ENCODE measurements around the gene IFNA17.
"Not testable (repeated sequence)": the region's sequence is repeated elsewhere in the genome, so short reads cannot be mapped to it uniquely, and the experiment has no call there.

Gene IFNA17
- 0 reads per million in 4 experiments for total RNA-seq

GRCh38 chr9:21228122-21228521 is at the start of gene IFNA17:
Gene IFNA17 (minus strand): TSS chr9:21228222. CDS start chr9:21228173, 49 bp downstream.
- no peak for DNase-seq

- DNase-seq, result no peak
Measured at GRCh38 chr9:21268347-21268657, 40.3 kb upstream of the IFNA17 start.

- no peak for DNase-seq
Measured at GRCh38 chr9:21267485-21268346, 39.7 kb upstream of the IFNA17 start.

- DNase-seq, result no peak
Measured at GRCh38 chr9:21266733-21267484, 38.9 kb upstream of the IFNA17 start.

GRCh38 chr9:21265421-21266189 is 37.6 kb upstream of the IFNA17 start:
- no peak for DNase-seq

GRCh38 chr9:21255538-21256212 is 27.7 kb upstream of the IFNA17 start:
- no peak for DNase-seq

GRCh38 chr9:21252721-21253547 is 24.9 kb upstream of the IFNA17 start:
- no peak for DNase-seq

GRCh38 chr9:21251638-21252037 is 23.6 kb upstream of the IFNA17 start:
- DNase-seq, result no peak

- DNase-seq, result no peak
Measured at GRCh38 chr9:21251190-21251589, 23.2 kb upstream of the IFNA17 start.

GRCh38 chr9:21244836-21245235 is 16.8 kb upstream of the IFNA17 start:
- no peak for DNase-seq

- no peak for DNase-seq
Measured at GRCh38 chr9:21239911-21240310, 11.9 kb upstream of the IFNA17 start, which contains the start of gene IFNA14. Gene IFNA14 (minus strand): TSS chr9:21240005. CDS start chr9:21239935, 70 bp downstream.

- DNase-seq, result not testable (repeated sequence)
Measured at GRCh38 chr9:21236360-21236714, 8.3 kb upstream of the IFNA17 start.

GRCh38 chr9:21235468-21236359 is 7.7 kb upstream of the IFNA17 start:
- DNase-seq, result not testable (repeated sequence)

GRCh38 chr9:21234153-21234687 is 6.2 kb upstream of the IFNA17 start:
- no peak for DNase-seq

GRCh38 chr9:21233258-21233657 is 5.2 kb upstream of the IFNA17 start:
- no peak for DNase-seq

GRCh38 chr9:21217211-21217610 is 10.8 kb downstream of the IFNA17 start, which contains the start of gene IFNA16:
Gene IFNA16 (minus strand): TSS chr9:21217311. CDS start chr9:21217305, 6 bp downstream.
- DNase-seq, result not testable (repeated sequence)

GRCh38 chr9:21213411-21214326 is 14.4 kb downstream of the IFNA17 start:
- DNase-seq, result not testable (repeated sequence)

- DNase-seq, result not testable (repeated sequence)
Measured at GRCh38 chr9:21212160-21212559, 15.9 kb downstream of the IFNA17 start.

- DNase-seq, result not testable (repeated sequence)
Measured at GRCh38 chr9:21210782-21211181, 17.2 kb downstream of the IFNA17 start.
